HEK293 (cell line): ENCODE results near the gene LBX1.
A peak's percentile ranks its signal among the peaks of the same experiment; 100 is the strongest.

ENCODE experiments used
- CTCF ChIA-PET: fragments of 350-600 bp; formaldehyde crosslinking; extraction: SDS; loops from one replicate; lab custom pipeline; 2021; ENCODE audit warnings: antibody characterized with exemption; lab: Yijun Ruan, JAX
- POLR2A ChIA-PET: fragments of 300-600 bp; formaldehyde crosslinking; extraction: SDS; loops from one replicate; lab custom pipeline; 2020; ENCODE audit warnings: antibody characterized with exemption, inconsistent platforms; lab: Yijun Ruan, JAX
- H3K27ac ChIP-seq: fragments of 200-500 bp; sonication (Bioruptor generic); 2 replicates; pipeline ENCODE4 v1.5.1; 2014; ENCODE audit warnings: low read depth, low read length, control low read depth, inconsistent platforms; ENCODE audit errors: extremely low read depth
- H3K36me3 ChIP-seq, 2 experiments: fragments of 200-500 bp in 1 of 2; sonication (Bioruptor generic) in 1 of 2; 1 replicate in 1 of 2; 2 replicates in 1 of 2; pipeline ENCODE4 v1.5.1; 2014 to 2017; ENCODE audit warnings: inconsistent platforms in 2 of 2, low read length in 2 of 2; ENCODE audit not compliant: control insufficient read depth in 2 of 2, insufficient read depth in 1 of 2
- H3K4me1 ChIP-seq: fragments of 200-500 bp; sonication (Bioruptor generic); 2 replicates; pipeline ENCODE4 v1.5.1; 2014; ENCODE audit warnings: mild to moderate bottlenecking, low read length, inconsistent platforms; ENCODE audit not compliant: control insufficient read depth, insufficient read depth
- H3K4me3 ChIP-seq: 2 replicates; pipeline ENCODE4 v1.5.1; 2011; ENCODE audit warnings: low read depth, mild to moderate bottlenecking, control low read depth, low read length, moderate library complexity
- H3K9me3 ChIP-seq: fragments of 200-500 bp; sonication (Bioruptor generic); 2 replicates; pipeline ENCODE4 v1.5.1; 2014; ENCODE audit warnings: low read depth, low read length, inconsistent platforms; ENCODE audit not compliant: control insufficient read depth, insufficient read depth
- PBX3 ChIP-seq: sonication (generic); formaldehyde crosslinking; IDR thresholded peaks from 2 replicates; pipeline ENCODE4 v1.8.1; 2022; ENCODE audit warnings: mild to moderate bottlenecking, moderate library complexity, missing genetic modification reagents
- PRDM1 ChIP-seq: fragments of 450-650 bp; formaldehyde crosslinking; IDR thresholded peaks from 2 replicates; pipeline ENCODE4; 2016; ENCODE audit warnings: missing biosample characterization, missing genetic modification characterization
- ZFHX2 ChIP-seq: fragments of 450-650 bp; formaldehyde crosslinking; conservative IDR thresholded peaks from 2 replicates; pipeline ENCODE4 v1.5.1; 2016; ENCODE audit warnings: missing biosample characterization, missing genetic modification characterization
- ZNF114 ChIP-seq: fragments of 450-650 bp; formaldehyde crosslinking; IDR thresholded peaks from 2 replicates; pipeline ENCODE4 v1.5.0; 2017; ENCODE audit warnings: missing biosample characterization, missing genetic modification characterization
- ZNF132 ChIP-seq: fragments of 450-650 bp; formaldehyde crosslinking; IDR thresholded peaks from 2 replicates; pipeline ENCODE4 v1.5.1; 2017; ENCODE audit warnings: missing biosample characterization, missing genetic modification characterization, borderline replicate concordance
- ZNF214 ChIP-seq: fragments of 450-650 bp; formaldehyde crosslinking; IDR thresholded peaks from 2 replicates; pipeline ENCODE4 v1.5.1; 2017; ENCODE audit warnings: missing biosample characterization, mild to moderate bottlenecking, missing genetic modification characterization, borderline replicate concordance
- ZNF280D ChIP-seq: fragments of 450-650 bp; formaldehyde crosslinking; IDR thresholded peaks from 2 replicates; pipeline ENCODE4 v1.5.1; 2016; ENCODE audit warnings: missing biosample characterization, missing genetic modification characterization
- ZNF335 ChIP-seq: fragments of 450-650 bp; formaldehyde crosslinking; conservative IDR thresholded peaks from 2 replicates; pipeline ENCODE4 v1.5.1; 2016; ENCODE audit warnings: missing biosample characterization, missing genetic modification characterization
- ZNF530 ChIP-seq: fragments of 450-650 bp; formaldehyde crosslinking; IDR thresholded peaks from 2 replicates; pipeline ENCODE4 v1.5.1; 2016; ENCODE audit warnings: low read depth, missing biosample characterization, missing genetic modification characterization
- ZNF692 ChIP-seq: fragments of 450-650 bp; formaldehyde crosslinking; IDR thresholded peaks from 2 replicates; pipeline ENCODE4 v1.5.1; 2016; ENCODE audit warnings: missing biosample characterization, missing genetic modification characterization

LBX1 gene

GRCh38 chr10:101270763-101271162 is 41.5 kb upstream of the LBX1 start (continued):
- TF ChIP-seq ZNF114 (tag by site-specific recombination), result no peak
- TF ChIP-seq ZFHX2 (tag by site-specific recombination), result no peak
- TF ChIP-seq ZNF132 (tag by site-specific recombination), result no peak

- Histone ChIP-seq H3K9me3 (no peaks in the 10 kb centered on the region), H3K4me3 (no peak overlapping the region), H3K27ac (no peak overlapping the region), H3K4me1 (no peaks in the 10 kb centered on the region), H3K36me3 (no peaks in the 10 kb centered on the region)
- POLR2A ChIA-PET, result no interaction called here
- CTCF ChIA-PET, result interaction anchor here (1.5 to 12.0 kb wide), 2 partner anchors 11 to 21 kb away, joined by 4 to 124 read pairs; no protein-coding TSS in a partner anchor
- peak; percentile 27; the same call in 1 of the 2 replicates for TF ChIP-seq PRDM1 (tag by site-specific recombination)
- no peak for TF ChIP-seq PBX3 (CRISPR knock-in tag)
Measured at GRCh38 chr10:101267776-101268175, 38.5 kb upstream of the LBX1 start.

- CTCF ChIA-PET, result interaction anchor here (1.5 to 12.0 kb wide), 2 partner anchors 10 to 22 kb away, joined by 4 to 124 read pairs; no protein-coding TSS in a partner anchor
Measured at GRCh38 chr10:101267290-101267680, 38.0 kb upstream of the LBX1 start.

More at GRCh38 chr10:101267290-101267680, 38.0 kb upstream of the LBX1 start:
- TF ChIP-seq ZNF530 (tag by site-specific recombination) (no peak), ZNF335 (0 out of 2 replicates have a peak, but pooled peaks have one; percentile 21), ZNF214 (no peak), ZNF280D (no peak), ZNF692 (tag by site-specific recombination) (no peak)
- TF ChIP-seq, all 188 proteins: peak for 1
- POLR2A ChIA-PET, result interaction anchor here (0.6 kb wide), 1 partner anchor 77 kb away, joined by 9 read pairs; no protein-coding TSS in a partner anchor
- no peak overlapping the region for H3K4me3 ChIP-seq
- no peaks in the 10 kb centered on the region for H3K36me3 ChIP-seq
- no peaks in the 10 kb centered on the region for H3K4me1 ChIP-seq
- no peaks in the 10 kb centered on the region for H3K9me3 ChIP-seq
- no peak overlapping the region for H3K27ac ChIP-seq
